ENCODE measurements around the gene SRRM4.
"Not testable (repeated sequence)": the region's sequence is repeated elsewhere in the genome, so short reads cannot be mapped to it uniquely, and the experiment has no call there.

Gene SRRM4

DNA sequence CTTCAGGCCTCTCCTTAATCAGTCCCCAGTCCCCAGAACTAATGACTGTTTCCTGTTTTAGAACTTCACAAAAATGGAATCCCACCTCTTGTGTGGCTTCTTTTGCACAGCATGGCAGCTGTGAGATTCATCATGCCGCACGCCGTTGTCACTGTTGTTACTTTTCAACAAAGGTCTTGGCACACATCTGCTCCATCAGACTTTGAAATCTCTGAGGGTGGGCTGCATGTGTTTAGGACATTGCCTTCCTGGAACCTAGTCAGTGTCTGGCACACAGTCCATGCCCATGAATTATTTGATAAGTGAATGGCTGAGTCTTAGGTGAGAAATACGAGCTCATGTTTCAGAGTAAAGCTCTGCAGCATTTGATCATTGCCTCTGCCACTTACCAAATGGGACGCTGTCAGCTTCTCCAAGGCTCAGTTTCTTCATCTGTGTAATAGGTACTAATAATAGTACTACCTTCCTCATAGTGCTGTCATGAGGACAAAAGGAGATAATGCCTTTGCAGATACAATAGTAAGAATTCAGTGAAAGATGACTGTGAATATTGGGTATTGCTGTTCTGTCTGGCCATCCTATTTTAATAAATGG is 90.4 kb downstream of the SRRM4 start:
- no peak for DNase-seq

- DNase-seq: no peak
Measured at GRCh38 chr12:119072440-119072839, 91.1 kb downstream of the SRRM4 start.

DNA sequence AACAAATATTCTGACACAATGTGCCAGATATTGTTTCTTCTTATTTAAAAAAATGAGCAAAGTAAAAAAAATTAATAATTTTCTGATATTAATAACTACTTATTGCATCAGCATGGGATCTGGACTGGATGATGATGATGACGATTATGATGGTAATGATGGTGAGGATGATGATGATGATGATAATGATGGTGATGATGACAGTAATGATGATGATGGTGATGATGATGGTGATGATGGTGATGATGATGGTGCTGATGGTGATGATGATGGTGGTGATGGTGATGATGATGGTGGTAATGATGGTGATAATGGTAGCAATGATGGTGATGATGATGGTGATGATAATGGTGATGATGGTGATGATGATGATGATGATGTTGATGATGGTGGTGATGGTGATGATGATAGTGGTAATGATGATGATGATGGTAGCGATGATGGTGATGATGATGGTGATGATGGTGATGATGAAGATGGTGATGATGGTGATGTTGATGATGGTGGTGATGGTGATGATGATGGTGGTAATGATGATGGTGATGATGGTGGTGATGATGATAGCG is 94.0 kb downstream of the SRRM4 start:
- DNase-seq: no peak

- no peak for DNase-seq
Measured at GRCh38 chr12:119075918-119076317, 94.6 kb downstream of the SRRM4 start.

DNA sequence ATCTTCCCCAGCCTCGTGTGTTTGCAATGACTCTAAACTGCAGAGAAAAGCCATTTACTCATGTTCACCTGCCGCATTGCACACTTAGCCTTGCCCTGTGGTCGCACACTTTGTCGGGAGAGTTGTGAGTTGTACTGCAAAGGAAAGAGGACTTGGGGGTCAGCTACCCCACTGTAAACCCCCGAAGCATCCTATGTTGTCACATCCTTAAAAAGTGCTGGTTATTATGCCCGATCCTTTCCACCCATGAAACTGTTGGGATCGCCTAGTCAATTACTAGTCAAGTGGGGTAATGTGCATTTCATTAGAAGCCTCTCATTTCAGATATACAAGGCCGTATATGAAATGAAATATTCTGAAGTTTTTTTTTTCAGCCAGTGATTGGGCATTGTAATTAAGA is 98.2 kb downstream of the SRRM4 start:
- DNase-seq: no peak

DNA sequence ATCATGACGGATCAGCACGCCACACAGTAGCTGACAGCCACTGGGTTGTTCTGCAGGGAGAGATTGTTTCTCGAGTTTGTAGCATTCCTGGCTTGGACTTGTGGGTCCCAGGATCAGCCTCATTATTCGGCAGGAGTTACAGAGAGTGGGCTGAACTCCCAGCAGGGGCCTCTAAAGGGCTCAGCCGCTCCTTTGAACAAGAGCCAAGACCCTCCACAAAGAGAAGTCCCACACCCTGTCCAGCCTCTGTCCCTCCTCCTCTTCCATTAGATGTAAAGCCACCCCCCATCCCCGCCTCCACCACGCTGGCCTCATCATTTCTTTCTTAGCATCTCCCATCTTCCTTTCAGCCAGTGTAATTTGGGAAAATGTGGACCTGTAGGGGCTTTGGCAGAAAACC is 100.7 kb downstream of the SRRM4 start:
- DNase-seq: no peak

DNA sequence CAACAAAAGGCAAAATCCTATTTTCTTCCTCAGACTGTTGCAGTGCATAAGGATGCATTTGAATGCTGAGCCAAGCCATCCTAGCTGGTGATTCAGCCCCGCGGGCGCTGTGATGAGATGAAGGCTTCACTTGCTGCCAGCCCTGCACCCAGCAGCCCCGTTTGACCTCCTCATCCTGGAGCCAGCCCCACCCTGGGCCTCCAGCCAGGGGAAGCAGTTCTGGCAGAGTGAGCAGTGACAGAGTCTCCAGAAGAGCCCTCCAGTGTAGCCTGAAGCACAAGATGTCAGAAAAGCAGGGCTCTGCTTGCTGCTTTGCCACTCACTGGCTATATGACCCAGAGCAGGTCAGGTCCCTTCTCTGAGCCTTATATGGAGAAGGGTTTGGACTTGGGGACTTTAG is 101.2 kb downstream of the SRRM4 start:
- peak; percentile 37 for DNase-seq

DNA sequence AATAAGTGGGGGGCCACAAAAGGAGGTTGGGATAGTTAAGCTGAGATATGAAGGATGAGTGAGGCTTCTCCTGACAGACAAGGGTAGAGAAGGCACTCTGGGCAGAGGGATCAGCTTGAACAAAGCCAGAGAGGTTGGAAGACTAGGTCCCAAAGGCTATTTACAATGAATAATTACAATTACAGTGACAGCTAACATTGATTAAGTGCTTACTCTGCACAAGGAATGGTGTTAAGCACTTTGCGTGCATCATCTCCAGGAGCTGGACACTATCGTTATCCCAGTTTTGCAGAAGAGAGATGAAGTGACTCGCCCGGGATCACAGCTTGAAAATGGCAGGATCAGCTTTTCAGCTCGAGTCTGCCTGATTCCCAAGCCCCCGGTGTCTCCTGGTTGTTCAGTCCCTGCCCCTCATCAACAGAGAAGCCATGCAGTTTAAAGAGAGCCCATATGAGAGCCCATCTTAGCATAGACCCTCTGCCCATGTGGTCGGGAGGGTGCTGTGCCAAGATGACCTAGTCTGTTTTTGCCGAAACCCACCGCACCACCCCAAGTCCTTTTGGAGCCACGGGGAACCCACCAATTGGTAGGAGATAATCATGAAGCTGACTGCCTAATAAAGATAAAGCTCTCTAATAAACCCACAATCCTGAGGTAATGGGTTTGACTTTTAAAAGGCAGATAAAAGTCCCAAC is 107.5 kb downstream of the SRRM4 start:
- no peak for DNase-seq

DNA sequence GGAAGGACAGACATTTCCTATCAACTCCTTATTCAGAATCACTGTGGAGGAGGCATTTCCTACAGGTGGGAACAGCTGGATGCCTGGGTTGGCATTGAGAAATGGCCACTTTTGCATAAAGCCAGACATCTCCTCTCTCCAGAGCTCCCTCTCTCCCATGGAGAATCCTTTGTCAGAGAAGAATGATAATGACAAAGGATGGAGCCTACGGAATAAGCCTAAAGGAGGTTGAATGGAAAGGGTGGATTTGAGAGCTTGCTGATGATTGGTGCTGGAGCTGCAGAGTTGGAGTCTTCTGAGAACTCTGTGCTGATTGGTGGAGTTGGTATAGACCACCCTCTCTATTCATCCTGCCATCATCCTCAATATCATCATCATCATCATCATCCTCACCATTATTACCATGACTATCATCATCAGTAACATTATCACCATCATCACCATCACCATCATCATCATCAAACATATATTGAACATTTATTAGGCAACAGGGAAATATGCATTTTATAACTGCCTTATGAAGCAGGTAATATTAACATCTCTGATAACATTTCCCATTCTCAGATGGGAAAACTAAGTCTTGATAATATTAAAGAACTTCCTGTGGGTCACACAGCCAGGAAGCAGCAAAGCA is 108.2 kb downstream of the SRRM4 start:
- no peak for DNase-seq

GRCh38 chr12:119090276-119090675 is 108.9 kb downstream of the SRRM4 start:
- DNase-seq: no peak

GRCh38 chr12:119090865-119091264 is 109.5 kb downstream of the SRRM4 start:
- DNase-seq: no peak

DNA sequence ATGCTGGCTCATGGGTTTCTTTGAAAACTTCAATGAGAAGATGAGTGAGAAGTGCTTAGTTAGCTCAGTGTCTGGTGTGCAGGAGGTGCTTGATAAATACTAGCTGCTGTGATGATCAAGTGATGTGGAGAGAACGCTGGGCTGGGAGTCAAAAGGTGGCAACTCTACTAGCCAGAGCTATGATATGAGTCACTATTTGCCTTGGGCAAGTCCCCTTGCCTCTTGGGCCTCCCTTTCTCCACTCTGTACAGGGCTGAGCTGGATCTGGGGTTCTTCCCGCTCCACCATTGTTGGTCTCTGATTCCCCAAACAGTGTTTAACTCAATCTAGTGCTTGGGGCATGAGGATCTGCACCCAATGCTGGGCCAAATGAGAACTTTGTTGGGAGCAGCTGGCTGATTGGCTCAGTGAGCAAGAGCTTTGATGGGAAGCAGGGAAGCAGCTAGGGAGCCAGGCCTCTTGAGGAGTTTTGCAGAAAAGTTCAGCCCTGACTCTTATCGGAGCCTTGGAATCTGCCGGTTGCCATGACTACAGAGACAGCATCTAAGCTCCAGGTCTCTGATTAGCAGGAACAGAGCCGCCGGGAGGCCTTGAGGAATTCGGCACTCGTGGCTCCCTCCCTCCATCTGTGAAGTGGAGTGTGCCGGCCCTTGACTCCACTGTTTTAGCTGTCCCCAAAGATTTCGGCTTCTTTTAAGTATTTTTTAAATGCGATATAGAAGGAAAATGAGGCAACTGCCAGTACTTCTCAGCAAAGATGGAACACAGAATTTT is 115.3 kb downstream of the SRRM4 start:
- no peak for DNase-seq

DNA sequence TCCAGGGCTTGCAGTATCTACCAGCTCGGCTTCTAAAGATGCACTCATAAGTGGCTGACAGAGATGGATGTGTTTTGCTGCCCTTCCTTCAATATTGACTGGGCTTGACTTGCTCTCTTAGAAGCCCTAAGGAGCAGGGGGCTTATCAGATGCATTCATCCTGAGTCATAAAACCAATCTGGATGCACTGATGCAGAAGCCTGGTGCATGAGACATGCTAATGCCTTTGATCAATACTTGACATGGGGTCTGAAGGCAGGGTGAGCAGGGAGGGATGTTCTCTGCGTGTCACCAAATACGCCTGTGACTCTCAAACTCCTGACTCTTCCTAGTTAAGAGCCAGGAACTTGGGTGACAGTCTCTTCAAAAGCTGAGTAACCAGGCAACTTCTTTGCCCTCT is 119.6 kb downstream of the SRRM4 start:
- no peak for DNase-seq

DNA sequence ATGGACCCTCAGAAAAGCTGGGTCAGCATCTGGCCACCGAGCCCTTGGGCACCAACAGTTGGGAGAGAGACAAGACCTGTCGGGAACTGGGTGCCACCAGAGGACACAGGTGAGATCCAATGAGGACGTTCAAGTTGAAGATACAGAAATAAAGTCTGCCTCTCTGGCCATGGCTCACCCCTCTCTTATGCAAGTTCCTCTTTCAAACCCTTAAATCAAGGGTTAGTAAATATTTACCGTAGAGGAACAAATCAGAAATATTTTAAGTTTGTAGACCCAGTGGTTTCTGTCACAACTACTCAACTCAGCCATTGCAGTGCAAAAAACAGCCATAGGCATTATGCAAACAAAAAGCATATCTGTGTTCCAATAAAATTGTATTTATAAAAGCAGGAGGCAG is 120.9 kb downstream of the SRRM4 start:
- no peak for DNase-seq

- DNase-seq: no peak
Measured at GRCh38 chr12:119102714-119103113, 121.4 kb downstream of the SRRM4 start.

DNA sequence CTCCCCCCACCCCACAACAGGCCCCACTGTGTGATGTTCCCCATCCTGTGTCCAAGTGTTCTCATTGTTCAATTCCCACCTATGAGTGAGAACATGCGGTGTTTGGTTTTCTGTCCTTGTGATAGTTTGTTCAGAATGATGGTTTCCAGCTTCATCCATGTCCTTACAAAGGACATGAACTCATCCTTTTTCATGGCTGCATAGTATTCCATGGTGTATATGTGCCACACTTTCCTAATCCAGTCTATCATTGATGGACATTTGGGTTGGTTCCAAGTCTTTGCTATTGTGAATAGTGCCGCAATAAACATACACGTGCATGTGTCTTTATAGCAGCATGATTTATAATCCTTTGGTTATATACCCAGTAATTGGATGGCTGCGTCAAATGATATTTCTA is 123.6 kb downstream of the SRRM4 start:
- not testable (repeated sequence) for DNase-seq

DNA sequence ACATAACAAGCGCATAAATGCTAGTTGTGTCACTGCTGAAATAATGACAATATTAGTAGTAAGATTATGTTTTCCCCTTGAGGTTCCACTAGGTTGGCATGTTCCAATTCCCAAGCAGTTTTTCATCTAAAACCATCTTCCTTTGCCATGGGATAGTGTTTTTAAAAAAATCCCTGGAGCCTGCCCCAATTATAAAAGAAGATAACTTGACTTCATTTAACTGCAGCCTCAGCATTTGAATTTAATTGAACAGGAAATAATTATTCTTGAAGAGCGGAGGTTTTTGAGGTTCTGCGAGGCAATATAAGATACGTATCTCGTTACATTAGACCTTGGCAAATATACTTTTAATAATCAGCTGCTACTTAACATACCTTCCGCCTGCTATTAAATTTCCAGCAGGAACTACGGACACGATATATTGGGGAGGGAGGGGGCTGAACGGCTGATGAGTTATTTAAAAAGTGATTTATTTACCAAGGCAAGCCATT is 132.2 kb downstream of the SRRM4 start:
- no peak for DNase-seq

DNA sequence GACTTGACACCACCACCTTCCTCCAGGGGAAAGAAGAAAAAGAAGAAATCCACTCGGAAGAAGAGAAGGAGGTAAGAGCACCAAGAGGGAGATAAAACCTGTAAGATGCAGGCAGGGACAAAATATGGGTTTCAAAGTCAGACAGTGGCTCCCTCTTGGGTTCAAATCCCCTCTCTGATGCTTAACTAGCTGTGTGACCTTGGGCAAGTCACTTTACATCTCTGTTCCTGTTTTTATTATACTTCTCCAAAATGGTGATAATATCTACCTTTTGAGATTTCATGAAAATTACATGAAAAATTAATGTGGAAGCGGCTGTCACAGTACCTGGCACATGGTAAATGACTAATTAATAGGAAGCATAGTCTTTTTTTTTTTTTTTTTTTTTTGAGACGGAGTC is 133.0 kb downstream of the SRRM4 start:
- no peak for DNase-seq

DNA sequence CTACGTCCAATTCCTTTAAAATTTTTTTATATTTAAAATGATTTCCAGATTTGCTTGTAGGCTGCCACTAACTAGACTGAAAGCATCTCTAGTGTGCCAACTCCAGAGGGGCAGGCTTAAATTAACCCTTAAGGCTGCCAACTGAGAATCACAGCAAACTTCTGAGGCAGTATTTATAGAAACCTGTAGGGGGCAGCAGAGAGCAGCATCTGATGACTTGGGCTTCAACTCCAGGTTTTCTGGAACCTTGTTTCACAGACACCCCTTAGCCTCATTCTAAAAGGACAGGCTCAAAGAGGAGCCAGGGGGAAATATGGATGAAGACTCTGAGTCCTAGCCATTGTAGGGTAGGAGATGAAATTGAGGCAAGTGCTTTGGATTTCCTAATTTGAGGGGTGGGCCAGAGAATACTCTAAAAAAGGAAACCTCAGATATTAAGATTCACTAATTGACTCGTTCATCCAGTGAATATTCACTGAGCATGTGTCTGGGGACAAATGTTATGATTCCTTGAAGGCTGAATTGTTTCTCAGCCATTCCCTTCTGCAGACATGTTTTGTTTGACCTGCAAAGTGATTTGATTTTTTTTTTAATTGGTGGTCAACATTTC is 134.1 kb downstream of the SRRM4 start:
- DNase-seq: no peak

DNA sequence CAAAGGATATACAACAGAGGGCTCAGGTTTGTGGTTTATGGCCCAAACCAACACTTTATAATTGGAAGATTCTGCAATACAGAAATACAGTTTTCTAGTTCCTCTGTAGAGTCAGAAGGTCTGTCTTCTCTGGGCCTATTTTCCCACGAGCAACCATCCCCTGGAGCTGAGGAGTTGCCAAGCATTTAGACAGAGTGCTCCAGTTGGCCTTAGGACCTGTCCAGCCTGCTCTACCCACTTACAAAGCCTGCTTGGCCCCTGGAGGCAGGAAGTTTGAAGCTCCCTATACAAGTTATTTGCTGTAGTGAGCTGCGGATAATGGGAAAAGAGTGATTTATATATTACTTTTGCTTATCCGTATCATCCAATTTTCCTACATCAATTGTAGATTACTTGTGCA is 136.6 kb downstream of the SRRM4 start:
- no peak for DNase-seq

GRCh38 chr12:119118625-119119024 is 137.3 kb downstream of the SRRM4 start:
- no peak for DNase-seq

GRCh38 chr12:119122047-119122446 is 140.7 kb downstream of the SRRM4 start:
- no peak for DNase-seq

DNA sequence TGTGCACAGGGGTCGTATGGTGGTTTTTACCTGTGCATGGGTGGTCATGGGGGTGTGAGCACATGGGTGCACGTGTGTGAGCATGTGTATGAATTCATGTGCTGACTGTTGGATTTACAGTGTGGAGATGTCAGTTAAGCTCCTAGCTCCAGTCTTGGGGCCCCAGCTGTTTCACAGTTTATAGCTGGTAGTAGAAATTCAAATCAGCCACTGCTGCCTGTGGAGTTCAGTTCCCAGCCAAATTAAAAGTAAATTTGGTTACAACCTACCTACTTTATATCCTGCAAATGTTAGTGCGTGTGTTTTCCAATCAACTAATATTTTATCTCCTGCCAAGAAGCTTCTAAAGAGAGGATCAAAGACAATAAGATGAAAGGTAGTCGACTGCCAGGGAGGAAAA is 141.4 kb downstream of the SRRM4 start:
- no peak for DNase-seq
